Endometrial microvascular endothelial cells (primary cell): Measurements from ENCODE around the gene BBS9. TPM values are rescaled to one million over a fixed set of nuclear protein-coding genes. Genes with fewer than 3 reads are reported as not detected.

ENCODE experiments used
- in situ Hi-C: cut with HindIII; loops from 2 replicates; pipeline ENCODE4 v1.10.0; 2017; ENCODE audit warnings: low sequenced_read_pairs, low pct_unique_long_range_greater_than_20kb; ENCODE audit errors: inconsistent ontology term
- total RNA-seq: library from RNA; depleted of rRNA; stranded (reverse); fragments of >200 nt; gene quantifications from one replicate; pipeline ENCODE4 v1.2.3, GENCODE V29; 2015; ENCODE audit errors: inconsistent ontology term

Gene BBS9
- total RNA-seq, 1 donor from 2014 or later: 9.7 TPM

GRCh38 chr7:33326485-33326848 is 197.1 kb downstream of the BBS9 start:
- in situ Hi-C loops: no loop called here

GRCh38 chr7:33327427-33327826 is 198.1 kb downstream of the BBS9 start:
- in situ Hi-C loops: no loop called here

GRCh38 chr7:33334349-33334748 is 205.0 kb downstream of the BBS9 start:
- in situ Hi-C loops: no loop called here

GRCh38 chr7:33336820-33337219 is 207.5 kb downstream of the BBS9 start:
- in situ Hi-C loops: no loop called here

GRCh38 chr7:33339074-33339790 is 209.9 kb downstream of the BBS9 start:
- in situ Hi-C loops: no loop called here

- in situ Hi-C loops: no loop called here
Measured at GRCh38 chr7:33346055-33346454, 216.7 kb downstream of the BBS9 start.

GRCh38 chr7:33350577-33350976 is 221.2 kb downstream of the BBS9 start:
- in situ Hi-C loops: no loop called here

GRCh38 chr7:33351709-33352108 is 222.3 kb downstream of the BBS9 start:
- in situ Hi-C loops: no loop called here

GRCh38 chr7:33354201-33354600 is 224.8 kb downstream of the BBS9 start:
- in situ Hi-C loops: no loop called here

- in situ Hi-C loops: no loop called here
Measured at GRCh38 chr7:33355386-33355785, 226.0 kb downstream of the BBS9 start.

GRCh38 chr7:33356336-33356735 is 227.0 kb downstream of the BBS9 start:
- in situ Hi-C loops: no loop called here

- in situ Hi-C loops: no loop called here
Measured at GRCh38 chr7:33357846-33358245, 228.5 kb downstream of the BBS9 start.

GRCh38 chr7:33369888-33370287 is 240.5 kb downstream of the BBS9 start:
- in situ Hi-C loops: no loop called here

- in situ Hi-C loops: no loop called here
Measured at GRCh38 chr7:33373195-33373594, 243.8 kb downstream of the BBS9 start.

GRCh38 chr7:33379891-33380525 is 250.6 kb downstream of the BBS9 start:
- in situ Hi-C loops: no loop called here

- in situ Hi-C loops: no loop called here
Measured at GRCh38 chr7:33388332-33388731, 259.0 kb downstream of the BBS9 start.

- in situ Hi-C loops: no loop called here
Measured at GRCh38 chr7:33392148-33392547, 262.8 kb downstream of the BBS9 start.

GRCh38 chr7:33393770-33394169 is 264.4 kb downstream of the BBS9 start:
- in situ Hi-C loops: no loop called here

- in situ Hi-C loops: no loop called here
Measured at GRCh38 chr7:33395340-33395739, 266.0 kb downstream of the BBS9 start.

- in situ Hi-C loops: no loop called here
Measured at GRCh38 chr7:33399528-33400213, 270.3 kb downstream of the BBS9 start.
